ENCODE results near the gene RNASE2.
"Not testable (repeated sequence)": the region's sequence is repeated elsewhere in the genome, so short reads cannot be mapped to it uniquely, and the experiment has no call there.

Gene RNASE2

GRCh38 chr14:20954736-20955537, at the start of gene RNASE2:
RNASE2 (plus strand) TSS chr14:20955487; CDS start chr14:20955772, 285 bp downstream.
- Mint-ChIP-seq H3K27me3 (peaks cover 18% of the 10 kb centered on the region), H3K4me1 (peaks cover 16% of the 10 kb centered on the region)
- CTCF ChIA-PET, result interaction anchor here (3.0 kb wide), 1 partner anchor 16 kb away, joined by 13 read pairs; no protein-coding TSS in a partner anchor
- not testable (repeated sequence) for H3K36me3 Mint-ChIP-seq, H3K27ac Mint-ChIP-seq, H3K9me3 Mint-ChIP-seq, H3K4me3 Mint-ChIP-seq, DNase-seq

- no peaks in the 10 kb centered on the region for H3K9me3 Mint-ChIP-seq
- peaks cover 15% of the 10 kb centered on the region for H3K27me3 Mint-ChIP-seq
- no peak overlapping the region for H3K4me3 Mint-ChIP-seq
- H3K27ac Mint-ChIP-seq, result no peak overlapping the region
- no peak for DNase-seq
- no peaks in the 10 kb centered on the region for H3K36me3 Mint-ChIP-seq
- H3K4me1 Mint-ChIP-seq, result no peaks in the 10 kb centered on the region
- CTCF ChIA-PET, result interaction anchor here (0.7 kb wide), 1 partner anchor 292 kb away, joined by 3 read pairs; no protein-coding TSS in a partner anchor
Observed at GRCh38 chr14:20905676-20906075, 49.6 kb upstream of the RNASE2 start.

- CTCF ChIA-PET, result no interaction called here
- Mint-ChIP-seq H3K36me3 (no peaks in the 10 kb centered on the region), H3K9me3 (no peaks in the 10 kb centered on the region), H3K4me3 (no peak overlapping the region), H3K27me3 (peaks cover 20% of the 10 kb centered on the region), H3K27ac (no peak overlapping the region), H3K4me1 (no peaks in the 10 kb centered on the region)
- no peak for DNase-seq
Observed at GRCh38 chr14:20907214-20907613, 48.1 kb upstream of the RNASE2 start.

GRCh38 chr14:20910822-20911221, 44.5 kb upstream of the RNASE2 start:
- H3K4me1 Mint-ChIP-seq, result not testable (repeated sequence)

GRCh38 chr14:20919038-20919756, 36.1 kb upstream of the RNASE2 start:
- H3K9me3 Mint-ChIP-seq, H3K4me1 Mint-ChIP-seq, CTCF ChIA-PET, DNase-seq, H3K4me3 Mint-ChIP-seq, H3K27ac Mint-ChIP-seq, H3K36me3 Mint-ChIP-seq: not testable (repeated sequence)
- H3K27me3 Mint-ChIP-seq, result peaks cover 16% of the 10 kb centered on the region

More at GRCh38 chr14:20910822-20911221, 44.5 kb upstream of the RNASE2 start:
- H3K36me3 Mint-ChIP-seq, DNase-seq, H3K9me3 Mint-ChIP-seq, CTCF ChIA-PET, H3K4me3 Mint-ChIP-seq, H3K27ac Mint-ChIP-seq: not testable (repeated sequence)
- H3K27me3 Mint-ChIP-seq, result peaks cover 15% of the 10 kb centered on the region

- H3K4me3 Mint-ChIP-seq, CTCF ChIA-PET, H3K36me3 Mint-ChIP-seq, H3K4me1 Mint-ChIP-seq, H3K27ac Mint-ChIP-seq, DNase-seq, H3K9me3 Mint-ChIP-seq: not testable (repeated sequence)
- H3K27me3 Mint-ChIP-seq, result peaks cover 18% of the 10 kb centered on the region
Observed at GRCh38 chr14:20923766-20924297, 31.5 kb upstream of the RNASE2 start.

GRCh38 chr14:20934148-20934762, 21.0 kb upstream of the RNASE2 start:
- Mint-ChIP-seq H3K36me3 (no peaks in the 10 kb centered on the region), H3K27me3 (peaks cover 6% of the 10 kb centered on the region), H3K4me1 (no peaks in the 10 kb centered on the region), H3K27ac (no peak overlapping the region), H3K4me3 (no peak overlapping the region), H3K9me3 (no peaks in the 10 kb centered on the region)
- peak; percentile 36 for DNase-seq
- CTCF ChIA-PET, result interaction anchor here (1.4 kb wide), 1 partner anchor 61 kb away, joined by 6 read pairs; no protein-coding TSS in a partner anchor

GRCh38 chr14:20935303-20935984, 19.8 kb upstream of the RNASE2 start:
- CTCF ChIA-PET, result no interaction called here

GRCh38 chr14:20945146-20945545, 10.1 kb upstream of the RNASE2 start:
- DNase-seq, H3K9me3 Mint-ChIP-seq, CTCF ChIA-PET, H3K27ac Mint-ChIP-seq, H3K36me3 Mint-ChIP-seq, H3K4me1 Mint-ChIP-seq, H3K4me3 Mint-ChIP-seq: not testable (repeated sequence)
- peaks cover 29% of the 10 kb centered on the region for H3K27me3 Mint-ChIP-seq

More at GRCh38 chr14:20935303-20935984, 19.8 kb upstream of the RNASE2 start:
- H3K4me1 Mint-ChIP-seq, result no peaks in the 10 kb centered on the region
- H3K36me3 Mint-ChIP-seq, result no peaks in the 10 kb centered on the region
- H3K27me3 Mint-ChIP-seq, result peaks cover 5% of the 10 kb centered on the region
- no peak overlapping the region for H3K4me3 Mint-ChIP-seq
- no peaks in the 10 kb centered on the region for H3K9me3 Mint-ChIP-seq
- no peak overlapping the region for H3K27ac Mint-ChIP-seq
- no peak for DNase-seq

- H3K9me3 Mint-ChIP-seq, H3K4me1 Mint-ChIP-seq, H3K36me3 Mint-ChIP-seq, DNase-seq, H3K4me3 Mint-ChIP-seq, CTCF ChIA-PET, H3K27ac Mint-ChIP-seq: not testable (repeated sequence)
- H3K27me3 Mint-ChIP-seq, result peaks cover 27% of the 10 kb centered on the region
Observed at GRCh38 chr14:20946707-20947106, 8.6 kb upstream of the RNASE2 start.

- H3K27ac Mint-ChIP-seq, H3K4me3 Mint-ChIP-seq: not testable (repeated sequence)
- H3K27me3 Mint-ChIP-seq, result peaks cover 16% of the 10 kb centered on the region
Observed at GRCh38 chr14:20955538-20955873, 219 bp downstream of the RNASE2 start.

GRCh38 chr14:20956376-20956976, 1.2 kb downstream of the RNASE2 start:
- Mint-ChIP-seq H3K9me3 (no peaks in the 10 kb centered on the region), H3K36me3 (no peaks in the 10 kb centered on the region), H3K27me3 (peaks cover 16% of the 10 kb centered on the region), H3K4me3 (no peak overlapping the region), H3K27ac (no peak overlapping the region), H3K4me1 (peaks cover 28% of the 10 kb centered on the region)
- DNase-seq, result no peak
- CTCF ChIA-PET, result interaction anchor here (0.9 to 3.0 kb wide), 3 partner anchors 14 to 97 kb away, joined by 3 to 13 read pairs (median 4); no protein-coding TSS in a partner anchor

More at GRCh38 chr14:20955538-20955873, 219 bp downstream of the RNASE2 start:
- CTCF ChIA-PET, result interaction anchor here (0.9 to 3.0 kb wide), 2 partner anchors 15 to 82 kb away, joined by 3 to 13 read pairs; no protein-coding TSS in a partner anchor
- H3K9me3 Mint-ChIP-seq, DNase-seq, H3K36me3 Mint-ChIP-seq: not testable (repeated sequence)
- H3K4me1 Mint-ChIP-seq, result peaks cover 19% of the 10 kb centered on the region

GRCh38 chr14:20958946-20959345, 3.7 kb downstream of the RNASE2 start:
- Mint-ChIP-seq H3K4me1 (peaks cover 31% of the 10 kb centered on the region), H3K27me3 (peaks cover 17% of the 10 kb centered on the region)
- not testable (repeated sequence) for DNase-seq, H3K36me3 Mint-ChIP-seq, H3K27ac Mint-ChIP-seq, H3K9me3 Mint-ChIP-seq, H3K4me3 Mint-ChIP-seq
- CTCF ChIA-PET, result interaction anchor here (2.9 kb wide), 1 partner anchor 12 kb away, joined by 17 read pairs; no protein-coding TSS in a partner anchor
